GM19043 (cell line): ENCODE data around the gene HLA-DMB.
A peak's percentile ranks its signal among the peaks of the same experiment; 100 is the strongest.

ENCODE experiments used
- ATAC-seq: cut with Tn5 transposase; IDR thresholded peaks from one replicate; pipeline ENCODE4 v1.9.1; 2021; ENCODE audit warnings: low read depth; ENCODE audit not compliant: unreplicated experiment

The HLA-DMB gene

DNA sequence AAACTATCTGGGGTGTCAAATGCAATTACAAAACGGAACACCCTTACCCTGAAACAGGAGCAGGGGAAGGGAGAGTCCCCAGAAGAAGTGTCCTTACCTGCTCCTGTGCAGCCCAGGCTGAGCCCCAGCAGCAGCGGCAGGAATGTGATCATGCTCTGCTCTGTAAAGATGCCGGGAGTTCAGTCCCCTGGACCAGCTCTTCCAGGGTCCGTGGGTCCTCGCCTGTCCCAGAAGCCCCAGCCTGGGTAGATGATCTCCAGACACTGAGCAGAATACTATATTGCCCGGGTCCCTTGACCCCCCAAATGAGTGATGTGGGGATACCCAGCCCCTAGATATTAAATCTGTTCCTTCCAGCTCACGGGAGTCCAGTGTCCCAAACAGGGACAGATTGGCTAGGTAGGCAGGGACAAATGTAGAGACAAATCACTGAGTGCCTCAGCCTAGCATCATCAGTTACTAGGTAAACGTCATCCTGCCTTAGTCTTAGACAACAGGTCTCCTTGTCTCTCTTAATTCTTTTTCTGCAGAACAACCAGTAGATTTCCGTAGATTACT is at the start of gene HLA-DMB:
Gene HLA-DMB, minus strand, starts transcription at position 373 of the 558 bp plus-strand sequence. Its CDS starts 221 bp downstream, at position 152.
- peak; percentile 38 for ATAC-seq

DNA sequence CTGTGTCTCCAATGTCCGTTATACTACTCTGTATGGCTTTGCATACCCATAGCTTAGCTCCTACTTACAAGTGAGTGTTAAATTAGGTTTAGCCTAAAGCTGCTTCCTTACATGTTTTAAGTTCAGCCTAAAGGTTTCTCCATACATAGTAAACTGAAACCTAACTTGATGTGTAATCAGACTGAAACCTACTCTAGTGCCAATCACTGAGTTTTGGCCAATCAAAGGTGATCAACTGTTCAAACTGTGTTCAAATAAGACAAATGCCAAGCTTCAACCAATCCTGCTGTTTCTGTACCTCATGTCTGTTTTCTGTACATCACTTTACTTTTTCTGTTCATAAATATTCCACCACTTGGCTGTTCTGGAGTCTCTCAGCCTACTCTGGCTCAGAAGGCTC is 48.5 kb upstream of the HLA-DMB start:
- no peak for ATAC-seq

DNA sequence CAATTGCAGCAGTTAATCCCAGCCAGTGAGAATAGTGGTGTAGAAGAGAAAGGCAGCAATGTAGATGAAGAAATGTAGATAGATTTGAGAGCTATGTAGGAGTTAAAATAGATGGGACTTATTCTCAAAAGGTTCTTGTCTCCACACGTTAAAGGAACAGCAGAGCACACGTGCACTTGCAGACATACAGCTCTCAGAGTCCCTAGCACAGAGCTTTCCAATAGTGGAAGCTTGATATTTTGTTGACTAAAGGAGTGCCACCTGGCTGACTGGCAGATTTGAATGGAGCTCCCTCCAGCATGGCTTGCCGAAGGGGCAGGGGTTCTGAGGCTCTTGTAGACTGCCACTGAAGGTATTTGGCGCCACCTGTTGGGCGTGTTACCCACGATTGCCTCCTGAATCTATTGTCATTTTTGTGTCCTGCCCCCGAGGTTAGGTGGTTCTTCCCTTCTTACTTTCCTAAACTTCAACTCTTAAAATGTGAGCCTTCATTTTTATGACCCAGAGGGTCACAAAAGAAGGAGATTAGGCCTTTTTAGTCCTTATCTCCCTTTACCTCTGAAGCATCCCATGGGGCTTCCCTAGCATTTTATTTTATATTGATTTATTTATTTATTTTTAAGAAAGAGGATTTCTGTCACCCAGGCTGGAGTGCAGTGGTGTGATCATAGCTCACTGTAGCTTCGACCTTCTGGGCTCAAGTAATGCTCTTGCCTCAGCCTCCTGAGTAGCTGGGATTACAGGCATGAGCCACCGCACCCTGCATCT is 44.0 kb upstream of the HLA-DMB start:
- no peak for ATAC-seq

DNA sequence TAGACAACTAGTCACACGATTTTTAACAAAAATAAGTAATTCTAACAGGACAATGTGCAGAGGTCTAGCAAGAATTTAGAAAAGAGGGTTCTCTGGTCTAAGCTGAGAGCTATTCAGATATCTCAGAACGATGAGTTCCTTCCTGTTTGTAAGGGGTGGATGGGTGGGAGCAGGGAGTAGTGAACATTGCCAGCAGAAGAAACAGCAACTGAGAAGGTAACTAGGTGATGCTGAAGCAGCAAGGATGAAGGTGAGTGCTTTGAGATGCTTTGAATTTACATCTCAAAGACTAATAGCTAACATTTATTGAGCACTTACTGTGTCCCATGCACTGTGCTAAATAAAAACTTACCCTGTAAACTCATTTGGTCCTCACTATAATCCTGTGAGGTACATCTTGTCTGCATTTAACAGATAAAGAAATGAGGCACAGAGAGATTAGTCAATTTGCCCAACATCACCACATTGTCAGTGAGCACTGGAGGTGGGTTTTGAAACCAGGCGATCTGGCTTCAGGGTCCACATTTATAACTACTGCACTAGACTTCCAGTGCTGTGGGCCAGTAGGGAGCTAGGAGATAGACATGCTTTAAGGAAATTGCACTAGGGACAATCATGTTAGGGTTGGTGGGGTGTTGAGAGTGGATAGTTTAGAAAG is 43.3 kb upstream of the HLA-DMB start:
- no peak for ATAC-seq

DNA sequence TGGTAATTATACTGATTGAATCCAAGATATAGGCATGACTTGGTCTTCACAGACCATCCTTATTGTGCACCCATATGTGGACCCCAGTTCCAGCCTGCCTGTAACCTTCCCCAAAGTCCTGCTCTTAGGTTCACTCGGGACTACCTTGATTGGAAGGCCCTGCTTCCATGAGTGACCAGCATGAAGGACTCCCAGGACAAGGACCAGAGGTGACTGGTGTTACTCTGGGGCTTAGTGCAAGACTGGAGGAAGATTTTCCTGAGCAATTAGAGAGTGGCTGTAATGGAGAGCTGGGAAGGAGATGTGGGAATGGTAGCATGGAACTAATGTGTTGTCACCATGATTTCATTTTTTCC is 42.6 kb upstream of the HLA-DMB start:
- ATAC-seq = no peak

DNA sequence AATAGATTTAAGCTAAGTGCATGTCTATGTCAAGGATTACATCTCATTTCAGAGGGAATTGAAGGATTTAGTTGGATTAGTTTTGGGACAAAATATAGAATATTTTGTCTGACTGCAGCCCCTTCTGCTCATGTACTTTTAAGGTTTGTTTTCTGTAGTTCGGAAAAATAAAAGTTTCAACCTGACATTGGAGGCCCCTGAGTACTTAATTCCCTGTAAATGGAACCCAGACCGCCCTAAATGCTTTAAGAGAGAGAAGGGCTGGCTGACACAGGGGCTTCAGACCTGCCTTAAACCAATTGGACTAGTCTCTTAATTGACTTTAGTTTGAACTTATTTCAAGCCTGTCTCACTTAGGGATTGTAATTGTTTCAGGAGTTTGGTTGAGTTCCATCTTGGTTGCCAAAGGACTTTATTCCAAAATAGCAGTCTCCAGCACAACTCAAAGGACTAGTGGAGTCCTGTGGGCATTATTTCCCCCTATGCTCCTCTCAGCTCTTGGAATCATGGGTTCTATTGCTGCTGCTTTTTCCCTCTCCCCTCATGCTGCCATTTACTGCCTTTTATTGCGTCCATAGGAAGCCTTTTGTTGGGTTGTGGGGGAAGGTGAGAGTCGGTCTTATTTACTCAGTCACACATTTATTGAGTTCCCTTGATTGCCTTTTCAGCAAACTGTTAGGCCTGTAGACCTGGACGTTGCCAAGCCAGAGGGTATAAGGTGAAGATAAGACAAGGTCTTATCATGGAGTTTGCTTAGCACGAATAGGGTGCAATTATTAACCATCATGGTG is 42.1 kb upstream of the HLA-DMB start:
- ATAC-seq = no peak

DNA sequence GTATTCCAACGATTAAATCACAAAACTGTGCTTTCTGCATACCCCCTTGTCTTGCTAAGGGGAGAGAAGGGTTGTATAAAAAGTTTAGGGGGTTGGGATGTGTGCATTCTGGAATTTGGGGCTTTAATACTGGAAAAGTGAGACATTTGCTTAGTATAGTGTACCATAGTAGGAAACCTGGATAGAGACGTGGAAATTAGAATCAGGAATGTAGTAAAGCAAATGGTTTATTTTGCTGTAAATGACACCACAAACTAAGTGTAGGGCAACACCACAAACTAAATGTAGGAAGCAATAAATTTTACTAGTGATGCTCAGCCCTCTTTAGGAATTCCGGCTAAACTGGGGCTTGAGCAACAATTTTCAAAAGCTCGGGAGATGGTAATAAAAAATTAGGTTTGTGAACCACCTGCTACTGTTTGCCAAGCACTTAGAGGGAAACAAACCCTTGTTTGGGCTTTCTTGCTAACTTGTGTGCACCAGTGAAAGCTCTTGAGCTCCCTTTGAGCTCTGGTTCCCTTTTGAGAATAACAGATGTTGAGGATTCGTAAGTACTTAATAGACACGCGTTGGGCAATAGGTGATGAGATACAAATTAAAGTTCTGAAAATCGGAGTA is 41.4 kb upstream of the HLA-DMB start:
- no peak for ATAC-seq

DNA sequence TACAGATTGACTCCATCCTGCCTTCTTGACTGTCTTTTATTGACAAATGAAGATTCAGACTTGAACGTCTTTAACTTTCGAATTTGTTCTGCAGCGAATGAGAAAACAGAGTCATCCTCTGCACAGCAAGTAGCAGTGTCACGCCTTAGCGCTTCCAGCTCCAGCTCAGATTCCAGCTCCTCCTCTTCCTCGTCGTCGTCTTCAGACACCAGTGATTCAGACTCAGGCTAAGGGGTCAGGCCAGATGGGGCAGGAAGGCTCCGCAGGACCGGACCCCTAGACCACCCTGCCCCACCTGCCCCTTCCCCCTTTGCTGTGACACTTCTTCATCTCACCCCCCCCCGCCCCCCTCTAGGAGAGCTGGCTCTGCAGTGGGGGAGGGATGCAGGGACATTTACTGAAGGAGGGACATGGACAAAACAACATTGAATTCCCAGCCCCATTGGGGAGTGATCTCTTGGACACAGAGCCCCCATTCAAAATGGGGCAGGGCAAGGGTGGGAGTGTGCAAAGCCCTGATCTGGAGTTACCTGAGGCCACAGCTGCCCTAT is 39.7 kb upstream of the HLA-DMB start:
- ATAC-seq = no peak

DNA sequence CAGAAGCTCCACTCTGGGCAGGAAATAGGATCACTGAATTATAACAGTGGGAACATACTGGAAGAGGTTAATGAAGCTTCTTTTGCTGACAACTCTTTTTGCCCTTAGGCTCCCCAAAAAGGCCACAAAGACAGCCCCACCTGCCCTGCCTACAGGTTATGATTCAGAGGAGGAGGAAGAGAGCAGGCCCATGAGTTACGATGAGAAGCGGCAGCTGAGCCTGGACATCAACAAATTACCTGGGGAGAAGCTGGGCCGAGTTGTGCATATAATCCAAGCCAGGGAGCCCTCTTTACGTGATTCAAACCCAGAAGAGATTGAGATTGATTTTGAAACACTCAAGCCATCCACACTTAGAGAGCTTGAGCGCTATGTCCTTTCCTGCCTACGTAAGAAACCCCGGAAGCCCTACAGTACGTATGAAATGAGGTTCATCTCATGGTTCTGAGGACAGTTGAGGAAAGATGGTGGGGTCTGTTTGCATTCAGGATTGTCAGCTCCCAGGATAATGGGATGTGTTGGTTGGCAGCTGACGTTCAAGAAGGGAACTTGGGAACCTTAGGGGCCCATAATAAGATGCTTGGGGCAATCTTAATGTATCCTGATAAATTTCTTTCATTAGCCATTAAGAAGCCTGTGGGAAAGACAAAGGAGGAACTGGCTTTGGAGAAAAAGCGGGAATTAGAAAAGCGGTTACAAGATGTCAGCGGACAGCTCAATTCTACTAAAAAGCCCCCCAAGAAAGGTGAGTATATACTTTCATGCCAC is 39.1 kb upstream of the HLA-DMB start:
- ATAC-seq = no peak

DNA sequence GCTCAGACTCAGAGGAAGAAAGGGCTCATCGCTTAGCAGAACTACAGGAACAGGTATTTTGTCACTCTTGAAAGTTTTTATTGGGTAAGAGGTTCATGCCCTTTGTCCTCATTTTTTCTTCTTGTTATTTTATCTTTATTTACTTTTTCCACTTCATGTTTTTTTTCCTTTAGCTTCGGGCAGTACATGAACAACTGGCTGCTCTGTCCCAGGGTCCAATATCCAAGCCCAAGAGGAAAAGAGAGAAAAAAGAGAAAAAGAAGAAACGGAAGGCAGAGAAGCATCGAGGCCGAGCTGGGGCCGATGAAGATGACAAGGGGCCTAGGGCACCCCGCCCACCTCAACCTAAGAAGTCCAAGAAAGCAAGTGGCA is 37.1 kb upstream of the HLA-DMB start:
- ATAC-seq = no peak

DNA sequence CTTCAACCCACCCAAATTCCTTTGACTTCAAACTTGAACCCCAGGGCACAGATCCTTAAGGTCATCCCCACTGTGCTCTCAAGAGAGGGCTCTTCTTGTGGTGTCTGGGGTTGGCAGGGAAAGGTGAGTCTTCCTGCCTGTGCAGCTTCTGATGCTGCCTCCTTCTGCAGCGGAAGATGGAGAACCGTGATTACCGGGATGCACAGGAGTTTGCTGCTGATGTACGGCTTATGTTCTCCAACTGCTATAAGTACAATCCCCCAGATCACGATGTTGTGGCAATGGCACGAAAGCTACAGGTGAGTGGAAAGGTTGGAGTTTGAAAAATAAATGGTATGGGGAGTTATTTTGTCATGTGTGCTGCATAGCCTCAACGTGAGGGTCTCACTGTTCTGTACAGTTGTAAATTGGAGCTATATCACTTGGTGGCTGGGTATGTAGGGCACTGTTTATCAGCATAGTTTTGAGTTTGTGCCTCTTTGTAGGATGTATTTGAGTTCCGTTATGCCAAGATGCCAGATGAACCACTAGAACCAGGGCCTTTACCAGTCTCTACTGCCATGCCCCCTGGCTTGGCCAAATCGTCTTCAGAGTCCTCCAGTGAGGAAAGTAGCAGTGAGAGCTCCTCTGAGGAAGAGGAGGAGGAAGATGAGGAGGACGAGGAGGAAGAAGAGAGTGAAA is 36.6 kb upstream of the HLA-DMB start:
- no peak for ATAC-seq

DNA sequence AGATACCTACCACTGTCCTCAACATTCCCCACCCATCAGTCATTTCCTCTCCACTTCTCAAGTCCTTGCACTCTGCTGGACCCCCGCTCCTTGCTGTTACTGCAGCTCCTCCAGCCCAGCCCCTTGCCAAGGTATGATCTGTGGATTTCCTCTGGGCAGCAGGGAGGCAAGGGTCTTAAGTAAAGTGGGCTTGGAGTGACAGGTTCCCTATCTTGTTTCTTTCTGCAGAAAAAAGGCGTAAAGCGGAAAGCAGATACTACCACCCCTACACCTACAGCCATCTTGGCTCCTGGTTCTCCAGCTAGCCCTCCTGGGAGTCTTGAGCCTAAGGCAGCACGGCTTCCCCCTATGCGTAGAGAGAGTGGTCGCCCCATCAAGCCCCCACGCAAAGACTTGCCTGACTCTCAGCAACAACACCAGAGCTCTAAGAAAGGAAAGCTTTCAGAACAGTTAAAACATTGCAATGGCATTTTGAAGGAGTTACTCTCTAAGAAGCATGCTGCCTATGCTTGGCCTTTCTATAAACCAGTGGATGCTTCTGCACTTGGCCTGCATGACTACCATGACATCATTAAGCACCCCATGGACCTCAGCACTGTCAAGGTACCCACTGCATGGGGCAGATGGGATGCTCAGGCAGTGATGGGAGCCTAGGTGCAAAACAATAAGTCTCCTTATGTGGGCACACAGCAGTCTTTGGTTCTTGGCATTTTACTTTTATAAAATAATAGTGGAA is 35.7 kb upstream of the HLA-DMB start:
- no peak for ATAC-seq

DNA sequence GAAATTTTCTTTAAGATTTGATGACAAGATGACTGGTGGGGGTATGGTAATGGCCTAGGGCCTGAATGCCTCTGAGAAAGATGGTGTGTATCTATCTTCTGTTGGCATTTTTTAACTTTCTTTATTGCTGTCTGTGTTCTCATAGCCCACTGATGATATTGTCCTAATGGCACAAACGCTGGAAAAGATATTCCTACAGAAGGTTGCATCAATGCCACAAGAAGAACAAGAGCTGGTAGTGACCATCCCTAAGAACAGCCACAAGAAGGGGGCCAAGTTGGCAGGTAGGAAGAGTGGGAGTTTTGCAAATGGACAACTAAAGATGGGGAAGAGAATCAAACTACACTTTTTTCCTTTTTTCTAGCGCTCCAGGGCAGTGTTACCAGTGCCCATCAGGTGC is 35.1 kb upstream of the HLA-DMB start:
- ATAC-seq = no peak

DNA sequence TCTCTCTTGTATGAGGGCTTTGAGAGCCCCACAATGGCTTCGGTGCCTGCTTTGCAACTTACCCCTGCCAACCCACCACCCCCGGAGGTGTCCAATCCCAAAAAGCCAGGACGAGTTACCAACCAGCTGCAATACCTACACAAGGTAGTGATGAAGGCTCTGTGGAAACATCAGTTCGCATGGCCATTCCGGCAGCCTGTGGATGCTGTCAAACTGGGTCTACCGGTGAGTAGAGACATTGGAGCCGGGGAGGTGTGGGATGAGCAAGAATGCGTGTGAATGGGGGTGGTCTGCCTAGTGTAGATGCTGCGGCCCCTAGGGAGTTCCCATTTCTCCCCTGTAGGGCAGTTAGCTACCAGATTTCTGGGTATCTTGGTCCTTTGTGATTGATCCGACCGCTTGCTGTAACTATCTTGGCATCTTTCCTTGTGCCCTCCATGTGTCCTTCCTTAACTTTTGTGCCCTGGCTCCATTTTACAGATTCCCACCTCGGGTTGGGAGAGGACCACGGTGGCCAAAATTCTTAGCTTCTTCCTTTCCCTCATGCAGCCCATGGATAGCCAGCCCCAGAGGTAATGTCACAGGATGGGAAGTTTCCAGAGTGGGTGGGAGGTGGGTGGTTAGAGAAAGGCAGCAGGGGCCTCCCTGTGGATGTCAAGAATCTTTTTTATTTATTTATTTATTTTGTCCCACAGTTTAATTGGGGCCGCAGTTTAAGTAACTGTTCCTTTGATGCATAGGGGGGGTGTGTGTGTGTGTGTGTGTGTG is 33.9 kb upstream of the HLA-DMB start:
- no peak for ATAC-seq

DNA sequence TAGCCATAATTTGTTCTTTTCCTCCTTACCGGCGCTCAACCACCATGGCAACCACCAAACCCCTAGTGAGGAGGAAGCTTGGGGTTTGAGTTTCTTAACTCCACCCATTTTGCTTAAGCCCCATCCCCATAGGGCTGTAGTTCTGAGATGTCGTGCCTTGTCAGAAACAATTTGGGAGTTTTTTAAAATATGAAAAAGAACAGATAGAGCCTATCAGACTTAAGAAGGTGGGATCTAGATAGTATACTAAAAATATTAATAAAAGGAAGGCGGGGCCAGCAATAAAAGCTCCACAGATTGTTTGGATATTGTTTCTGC is 33.1 kb upstream of the HLA-DMB start:
- no peak for ATAC-seq

DNA sequence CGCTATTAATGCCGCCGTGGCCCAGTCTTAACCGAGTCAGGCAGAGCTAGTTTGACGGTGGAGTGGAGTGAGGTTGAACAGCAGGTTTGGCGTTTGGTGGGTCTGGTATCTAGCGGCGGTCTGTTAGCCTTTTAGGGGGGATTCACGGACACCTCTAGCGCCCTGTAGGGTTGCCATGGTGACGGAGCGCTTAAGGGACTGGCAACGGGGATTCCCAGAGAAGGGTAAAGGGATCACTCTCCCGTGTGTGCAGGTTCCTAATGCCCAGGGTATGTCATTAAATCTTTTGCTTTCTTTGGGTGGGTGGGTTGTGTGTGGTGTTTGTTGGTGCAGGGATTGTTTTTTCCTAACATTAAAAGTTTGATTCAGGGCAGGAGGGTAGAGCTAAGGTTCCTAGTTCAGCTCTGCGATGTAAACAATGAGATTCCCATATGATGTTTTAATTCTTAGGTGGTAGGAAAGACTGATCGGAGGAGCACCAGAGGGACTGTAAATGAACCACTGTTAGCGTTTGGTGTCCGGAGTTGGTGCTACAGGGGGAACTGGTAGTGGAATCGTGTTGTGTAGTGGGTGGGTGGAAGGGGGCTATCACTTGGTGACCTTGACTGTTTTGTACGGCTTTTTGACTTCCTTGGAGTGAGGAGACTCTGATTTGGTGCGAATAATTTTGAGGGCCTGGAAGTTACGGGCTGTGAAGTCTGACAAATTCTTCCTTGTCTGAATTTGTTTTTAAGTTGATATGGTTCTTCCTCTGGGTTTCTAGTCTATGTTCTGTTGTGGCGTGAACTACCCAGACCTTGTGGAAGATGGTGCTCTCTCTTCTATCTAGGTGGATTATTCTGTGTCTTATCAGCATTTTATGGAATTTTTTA is 32.6 kb upstream of the HLA-DMB start:
- ATAC-seq = no peak
